ENCODE measurements around the gene HMGXB3. TPM values are rescaled to one million over a fixed set of nuclear protein-coding genes. Genes with fewer than 3 reads are reported as not detected.

Gene HMGXB3
- total RNA-seq, 1 experiment from 2014 or later, result 23.8 TPM

DNA sequence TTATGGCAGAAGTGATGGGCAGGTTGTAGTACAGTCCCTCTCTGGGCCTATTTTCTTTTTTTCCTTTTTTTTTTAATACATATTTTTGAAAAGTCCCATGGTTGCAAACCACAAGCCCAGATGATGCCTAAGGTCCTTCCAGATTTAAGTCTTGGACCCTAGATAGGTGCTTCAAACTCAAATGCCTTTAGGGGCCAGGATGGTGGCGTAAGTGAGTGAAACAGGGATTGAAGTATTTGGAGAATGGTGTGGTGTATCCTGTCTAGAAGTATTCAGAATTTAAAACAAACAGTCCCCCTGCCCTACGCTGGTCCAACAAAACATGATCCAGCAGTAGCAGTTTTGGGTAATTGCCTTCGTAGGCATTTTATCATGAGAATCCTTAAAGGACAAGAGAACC, 2.3 kb upstream of the HMGXB3 start:
- no peak for DNase-seq
- Histone ChIP-seq H3K4me3 (ENCODE audit: insufficient read depth, low read depth, low read length) (no peak overlapping the region), H3K36me3 (replicated peaks; ENCODE audit: control insufficient read depth, insufficient read depth, low read length) (no peaks in the 10 kb centered on the region), H3K27me3 (ENCODE audit: control insufficient read depth, insufficient read depth, low read length) (no peaks in the 10 kb centered on the region)

DNA sequence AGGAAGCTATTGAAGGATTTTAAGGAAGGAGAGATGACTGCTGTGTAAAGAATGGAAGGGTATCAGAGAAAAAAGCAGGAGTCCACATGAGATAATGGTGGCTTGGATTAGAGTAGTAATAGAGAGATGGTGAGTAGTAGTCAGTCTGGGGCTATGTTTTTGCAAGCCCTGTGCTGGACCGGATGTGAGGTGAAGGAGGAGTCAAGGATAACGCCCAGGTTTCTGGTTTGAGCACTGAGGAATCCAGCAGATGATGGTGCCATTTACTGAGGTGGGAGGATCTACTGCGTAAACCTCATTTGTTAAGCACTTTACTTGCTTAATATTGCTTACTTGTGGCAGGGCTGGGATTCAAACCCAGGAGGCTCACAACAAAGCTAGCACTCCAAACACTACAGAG, 1.2 kb upstream of the HMGXB3 start:
- no peak for DNase-seq
- H3K27me3 ChIP-seq (ENCODE audit: control insufficient read depth, insufficient read depth, low read length), result no peaks in the 10 kb centered on the region
- H3K4me3 ChIP-seq (ENCODE audit: insufficient read depth, low read depth, low read length), result no peak overlapping the region
- no peaks in the 10 kb centered on the region for H3K36me3 ChIP-seq (replicated peaks; ENCODE audit: control insufficient read depth, insufficient read depth, low read length)

DNA sequence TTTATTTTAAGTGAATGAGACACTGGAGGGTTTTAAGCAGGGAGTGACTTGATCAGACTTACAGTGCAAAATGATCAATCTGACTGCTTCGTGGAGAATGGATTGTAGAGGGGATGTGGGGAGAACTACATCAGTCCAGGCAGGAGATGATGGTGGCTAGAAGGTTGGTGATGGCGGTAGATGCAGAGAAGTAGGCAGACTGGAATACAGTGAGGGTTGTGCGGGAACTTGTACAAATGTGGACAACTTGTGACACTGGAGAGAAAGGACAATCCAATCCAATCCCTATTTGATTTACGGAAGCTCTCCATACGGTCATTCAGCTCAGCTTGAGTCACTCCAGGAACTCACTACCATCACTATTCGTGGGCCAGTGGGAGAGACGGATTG, 678 bp upstream of the HMGXB3 start:
- H3K4me3 ChIP-seq (ENCODE audit: insufficient read depth, low read depth, low read length), result peak overlapping the region; percentile 92
- H3K36me3 ChIP-seq (replicated peaks; ENCODE audit: control insufficient read depth, insufficient read depth, low read length), result peaks cover 4% of the 10 kb centered on the region
- no peak for DNase-seq
- no peaks in the 10 kb centered on the region for H3K27me3 ChIP-seq (ENCODE audit: control insufficient read depth, insufficient read depth, low read length)

- DNase-seq, result peak; percentile 80
- Histone ChIP-seq H3K36me3 (replicated peaks; ENCODE audit: control insufficient read depth, insufficient read depth, low read length) (peaks cover 6% of the 10 kb centered on the region), H3K4me3 (ENCODE audit: insufficient read depth, low read depth, low read length) (peak overlapping the region; percentile 92), H3K27me3 (ENCODE audit: control insufficient read depth, insufficient read depth, low read length) (no peaks in the 10 kb centered on the region)
These were observed 586 bp downstream of the HMGXB3 start for GRCh38 chr5:150000990-150001659.

GRCh38 chr5:150001660-150002486, 1.3 kb downstream of the HMGXB3 start:
- Histone ChIP-seq H3K4me3 (ENCODE audit: insufficient read depth, low read depth, low read length) (peak overlapping the region; percentile 92), H3K36me3 (replicated peaks; ENCODE audit: control insufficient read depth, insufficient read depth, low read length) (peaks cover 7% of the 10 kb centered on the region), H3K27me3 (ENCODE audit: control insufficient read depth, insufficient read depth, low read length) (no peaks in the 10 kb centered on the region)
- DNase-seq, result peak; percentile 81

DNA sequence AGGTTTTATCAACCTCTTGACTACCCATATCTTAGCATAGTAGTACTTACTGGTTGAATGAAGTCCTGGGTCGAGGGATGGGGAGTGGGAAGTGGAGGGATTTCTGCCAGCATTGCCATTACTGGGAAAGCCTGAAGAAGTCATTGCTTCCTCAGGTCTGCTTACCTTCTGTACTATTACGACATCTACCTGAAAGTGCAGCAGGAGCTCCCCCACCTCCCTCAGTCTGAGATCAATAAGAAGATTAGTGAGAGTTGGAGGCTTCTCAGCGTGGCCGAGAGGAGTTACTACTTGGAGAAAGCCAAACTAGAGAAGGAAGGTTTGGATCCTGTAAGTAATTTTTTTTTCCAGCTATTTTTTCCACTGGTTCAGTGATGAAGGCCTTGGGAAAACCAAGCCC, 5.8 kb downstream of the HMGXB3 start:
- Histone ChIP-seq H3K36me3 (replicated peaks; ENCODE audit: control insufficient read depth, insufficient read depth, low read length) (peaks cover 23% of the 10 kb centered on the region), H3K4me3 (ENCODE audit: insufficient read depth, low read depth, low read length) (no peak overlapping the region), H3K27me3 (ENCODE audit: control insufficient read depth, insufficient read depth, low read length) (no peaks in the 10 kb centered on the region)
- DNase-seq, result no peak

GRCh38 chr5:150007050-150007449, 6.5 kb downstream of the HMGXB3 start:
- no peak for DNase-seq
- H3K27me3 ChIP-seq (ENCODE audit: control insufficient read depth, insufficient read depth, low read length), result no peaks in the 10 kb centered on the region
- H3K4me3 ChIP-seq (ENCODE audit: insufficient read depth, low read depth, low read length), result no peak overlapping the region
- peaks cover 25% of the 10 kb centered on the region for H3K36me3 ChIP-seq (replicated peaks; ENCODE audit: control insufficient read depth, insufficient read depth, low read length)

DNA sequence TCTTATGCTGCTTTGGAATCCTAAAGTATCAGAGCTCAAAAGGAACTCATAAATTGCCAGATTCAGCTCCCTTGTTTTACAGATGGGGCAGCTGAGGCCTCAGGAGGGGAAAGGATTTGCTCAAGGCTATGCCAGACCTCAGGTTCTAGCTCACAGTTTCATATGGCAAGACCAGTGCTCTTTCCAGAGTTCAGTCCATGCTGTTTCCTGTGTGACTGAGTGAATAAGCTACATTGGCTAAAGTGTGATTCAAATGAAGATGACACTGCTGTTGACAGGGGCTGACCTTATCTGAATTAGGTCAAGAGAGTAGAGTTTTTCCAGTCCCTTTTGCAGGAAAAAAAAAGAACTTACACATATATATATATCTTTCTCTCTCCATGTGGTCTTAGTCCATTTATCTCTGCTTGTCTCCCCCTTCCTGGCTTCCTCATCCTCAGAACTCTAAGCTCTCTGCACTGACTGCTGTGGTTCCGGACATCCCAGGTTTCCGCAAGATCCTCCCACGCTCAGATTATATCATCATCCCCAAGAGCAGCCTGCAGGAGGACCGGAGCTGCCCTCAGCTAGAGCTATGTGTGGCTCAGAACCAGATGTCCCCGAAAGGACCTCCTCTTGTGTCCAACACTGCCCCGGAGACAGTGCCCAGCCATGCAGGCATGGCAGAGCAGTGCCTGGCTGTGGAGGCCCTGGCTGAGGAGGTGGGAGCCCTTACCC, 9.3 kb downstream of the HMGXB3 start:
- no peak for DNase-seq
- Histone ChIP-seq H3K27me3 (ENCODE audit: control insufficient read depth, insufficient read depth, low read length) (no peaks in the 10 kb centered on the region), H3K4me3 (ENCODE audit: insufficient read depth, low read depth, low read length) (no peak overlapping the region), H3K36me3 (replicated peaks; ENCODE audit: control insufficient read depth, insufficient read depth, low read length) (peaks cover 36% of the 10 kb centered on the region)

DNA sequence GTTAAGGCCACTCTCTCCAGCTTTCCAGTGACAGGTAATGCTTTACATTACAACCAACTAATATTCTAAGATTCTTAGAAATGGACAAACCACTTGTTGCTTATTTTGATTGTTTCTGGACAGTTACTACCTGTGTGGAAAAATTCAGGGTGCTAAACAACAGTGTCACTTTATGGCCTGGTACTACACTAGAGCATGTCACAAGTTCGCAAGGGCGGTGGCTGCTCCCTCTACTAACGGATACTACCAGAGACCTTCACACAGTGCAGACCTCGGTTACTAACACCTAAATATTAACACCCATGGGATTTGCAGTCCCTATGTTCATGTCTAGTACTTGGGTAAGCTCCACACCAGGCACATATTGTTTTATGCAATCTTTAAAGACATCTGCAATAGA, 13.4 kb downstream of the HMGXB3 start:
- H3K36me3 ChIP-seq (replicated peaks; ENCODE audit: control insufficient read depth, insufficient read depth, low read length), result peaks cover 38% of the 10 kb centered on the region
- no peak overlapping the region for H3K4me3 ChIP-seq (ENCODE audit: insufficient read depth, low read depth, low read length)
- H3K27me3 ChIP-seq (ENCODE audit: control insufficient read depth, insufficient read depth, low read length), result no peaks in the 10 kb centered on the region
- DNase-seq, result no peak

DNA sequence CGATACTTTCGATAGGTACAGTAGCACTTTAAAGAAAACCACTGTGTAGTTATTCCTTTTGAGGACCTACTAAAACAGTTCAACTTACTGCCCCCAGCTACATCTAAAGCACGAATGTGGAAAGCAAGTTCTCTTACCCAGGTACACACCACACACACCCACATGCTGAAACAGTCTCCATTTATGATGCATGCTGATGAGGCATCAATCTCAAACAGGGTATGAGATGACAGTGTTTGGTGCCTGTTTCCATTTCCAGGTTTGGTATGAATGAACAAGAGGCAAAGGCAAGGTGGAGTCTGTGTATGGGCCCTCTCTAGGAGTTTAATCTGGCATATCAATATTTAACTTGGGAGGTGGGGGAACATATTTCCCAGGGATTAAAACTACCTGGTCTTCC, 13.9 kb downstream of the HMGXB3 start:
- H3K36me3 ChIP-seq (replicated peaks; ENCODE audit: control insufficient read depth, insufficient read depth, low read length), result peaks cover 38% of the 10 kb centered on the region
- no peak for DNase-seq

GRCh38 chr5:150015415-150015814, 14.9 kb downstream of the HMGXB3 start:
- Histone ChIP-seq H3K4me3 (ENCODE audit: insufficient read depth, low read depth, low read length) (no peak overlapping the region), H3K27me3 (ENCODE audit: control insufficient read depth, insufficient read depth, low read length) (no peaks in the 10 kb centered on the region), H3K36me3 (replicated peaks; ENCODE audit: control insufficient read depth, insufficient read depth, low read length) (peaks cover 40% of the 10 kb centered on the region)
- no peak for DNase-seq

More for the DNA sequence above, 13.9 kb downstream of the HMGXB3 start:
- no peak overlapping the region for H3K4me3 ChIP-seq (ENCODE audit: insufficient read depth, low read depth, low read length)
- no peaks in the 10 kb centered on the region for H3K27me3 ChIP-seq (ENCODE audit: control insufficient read depth, insufficient read depth, low read length)

DNA sequence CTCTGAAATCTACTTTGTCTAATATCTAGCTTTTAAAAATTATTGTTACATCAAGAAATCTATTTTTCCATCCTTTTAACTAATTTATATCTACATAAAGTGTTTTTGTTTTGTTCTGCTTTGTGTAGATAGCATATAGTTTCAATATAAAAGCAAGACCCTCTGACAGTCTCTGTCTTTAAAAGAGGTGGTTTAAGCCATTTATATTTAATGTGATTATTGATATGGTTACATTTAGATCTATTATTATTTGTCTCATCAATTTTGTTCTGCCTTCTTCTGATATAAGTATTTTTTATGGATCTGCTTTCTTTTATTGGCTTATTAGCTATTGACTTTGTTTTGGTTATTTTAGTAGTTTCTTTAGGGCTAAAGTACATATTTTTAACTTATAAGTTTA, 16.0 kb downstream of the HMGXB3 start:
- no peaks in the 10 kb centered on the region for H3K27me3 ChIP-seq (ENCODE audit: control insufficient read depth, insufficient read depth, low read length)
- H3K36me3 ChIP-seq (replicated peaks; ENCODE audit: control insufficient read depth, insufficient read depth, low read length), result peaks cover 30% of the 10 kb centered on the region
- DNase-seq, result no peak
- H3K4me3 ChIP-seq (ENCODE audit: insufficient read depth, low read depth, low read length), result no peak overlapping the region

DNA sequence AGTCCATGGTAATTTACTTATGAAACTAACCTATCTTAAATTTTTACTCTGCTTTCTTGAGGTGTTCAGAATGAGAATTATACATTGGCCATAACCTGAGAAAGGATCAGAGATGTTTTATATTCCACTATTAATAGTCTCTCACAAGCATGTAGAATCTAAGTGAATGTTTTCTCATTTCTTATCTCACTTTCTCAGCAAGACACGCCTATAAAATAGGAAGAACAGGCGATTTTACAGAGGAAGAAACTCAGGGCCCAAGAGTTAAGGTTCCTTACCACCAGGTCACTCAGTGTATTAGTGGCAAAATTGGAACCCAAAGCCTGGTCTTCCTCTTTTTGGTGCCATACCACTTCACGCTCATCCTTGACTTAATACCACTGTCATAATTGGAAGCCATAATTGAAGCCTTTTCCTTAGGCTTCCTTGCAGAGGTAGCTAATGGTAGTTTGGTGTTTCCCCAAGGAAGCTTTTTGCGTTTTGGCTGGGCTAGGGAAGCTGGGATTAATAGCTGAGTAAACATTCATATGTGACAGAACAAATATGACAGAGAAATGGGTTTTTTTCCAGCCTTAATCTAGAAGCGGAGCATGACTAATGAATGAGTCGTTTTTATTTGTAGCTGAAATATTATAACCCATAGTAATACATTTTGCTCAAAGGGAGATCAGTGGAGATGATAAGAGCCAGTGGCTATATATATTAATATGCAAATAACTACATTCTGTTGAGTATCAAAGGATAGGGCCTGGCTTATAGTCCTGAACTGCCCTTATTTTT, 16.9 kb downstream of the HMGXB3 start:
- Histone ChIP-seq H3K36me3 (replicated peaks; ENCODE audit: control insufficient read depth, insufficient read depth, low read length) (peaks cover 28% of the 10 kb centered on the region), H3K4me3 (ENCODE audit: insufficient read depth, low read depth, low read length) (no peak overlapping the region), H3K27me3 (ENCODE audit: control insufficient read depth, insufficient read depth, low read length) (no peaks in the 10 kb centered on the region)
- DNase-seq, result no peak

DNA sequence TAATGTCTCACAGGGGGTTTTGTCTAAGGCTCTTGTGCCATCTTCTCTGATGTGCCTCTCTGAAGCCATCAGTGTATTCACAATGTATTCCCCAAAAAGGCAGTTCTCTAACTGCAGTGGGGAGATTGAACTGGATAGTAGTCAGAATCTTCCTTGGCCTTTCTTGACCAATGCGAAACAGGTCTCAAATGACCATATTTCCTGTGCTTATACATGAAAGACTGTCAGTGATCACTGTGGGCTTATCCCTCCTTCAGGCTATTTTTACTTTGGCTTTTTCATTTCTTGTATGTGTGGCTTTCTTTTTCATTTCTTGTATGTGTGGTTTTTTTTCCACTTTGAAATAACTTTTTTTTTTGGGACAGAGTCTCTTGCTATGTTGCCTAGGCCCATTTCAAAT, 19.7 kb downstream of the HMGXB3 start:
- H3K4me3 ChIP-seq (ENCODE audit: insufficient read depth, low read depth, low read length), result no peak overlapping the region
- H3K36me3 ChIP-seq (replicated peaks; ENCODE audit: control insufficient read depth, insufficient read depth, low read length), result peaks cover 22% of the 10 kb centered on the region

More for the DNA sequence above, 19.7 kb downstream of the HMGXB3 start:
- H3K27me3 ChIP-seq (ENCODE audit: control insufficient read depth, insufficient read depth, low read length), result no peaks in the 10 kb centered on the region
- DNase-seq, result no peak
